Measurements from ENCODE around the gene CAPNS1. TPM values are rescaled to one million over a fixed set of nuclear protein-coding genes. Genes with fewer than 3 reads are reported as not detected.

Gene CAPNS1
- total RNA-seq = 100 to 1,000 TPM; 259 to 374 TPM

- Mint-ChIP-seq H3K4me1 (peaks cover 22% of the 10 kb centered on the region), H3K27me3 (no peaks in the 10 kb centered on the region), H3K36me3 (ENCODE audit: low read depth) (peaks cover 37% of the 10 kb centered on the region), H3K27ac (peak within 1 kb of the TSS; percentile 59), H3K9me3 (no peaks in the 10 kb centered on the region), H3K4me3 (peak within 1 kb of the TSS; percentile 77)
- peak; percentile 77 for ATAC-seq (replicated peaks)
Observed at GRCh38 chr19:36139473-36140303, at the start of gene CAPNS1. TSS of gene CAPNS1 (plus strand) at chr19:36140066. CDS start at chr19:36141012, 946 bp downstream.

DNA sequence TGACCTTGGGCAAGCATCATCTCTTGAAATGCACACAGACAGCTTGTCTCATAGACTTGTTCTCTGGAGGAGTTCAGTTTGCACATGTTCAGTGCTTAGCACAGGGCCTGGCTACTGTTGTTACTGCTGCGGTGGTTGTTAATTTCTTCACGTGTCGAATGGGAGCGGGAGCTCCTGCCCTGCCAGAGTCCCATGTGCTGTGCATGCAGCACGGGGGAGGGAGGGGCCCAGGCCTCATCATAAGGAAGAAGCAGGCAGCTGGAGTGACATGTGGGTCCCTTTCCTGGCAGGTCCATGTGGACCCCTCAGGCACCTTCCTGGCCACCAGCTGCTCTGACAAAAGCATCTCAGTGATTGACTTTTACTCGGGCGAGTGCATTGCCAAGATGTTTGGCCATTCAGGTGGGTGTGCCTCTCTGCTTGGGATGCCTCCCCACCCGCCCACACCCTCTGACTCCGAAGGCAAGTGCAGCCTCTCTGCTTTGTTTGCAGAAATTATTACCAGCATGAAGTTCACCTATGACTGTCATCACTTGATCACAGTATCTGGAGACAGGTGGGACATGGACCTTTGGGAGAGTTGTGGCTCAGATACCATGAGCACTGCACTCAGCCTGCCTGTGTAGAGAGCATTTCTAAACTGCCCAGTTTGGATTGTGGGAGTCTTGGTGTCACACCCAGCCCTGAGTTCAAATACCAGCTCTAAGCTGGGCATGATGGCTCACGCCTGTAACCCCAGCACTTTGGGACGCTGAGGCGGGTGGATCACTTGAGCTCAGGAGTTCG is 48.8 kb upstream of the CAPNS1 start:
- H3K27ac Mint-ChIP-seq = no peak overlapping the region
- H3K4me3 Mint-ChIP-seq = no peak overlapping the region
- no peak for ATAC-seq (replicated peaks)
- H3K9me3 Mint-ChIP-seq = no peaks in the 10 kb centered on the region
- peaks cover 18% of the 10 kb centered on the region for H3K4me1 Mint-ChIP-seq
- H3K36me3 Mint-ChIP-seq (ENCODE audit: low read depth) = peaks cover 46% of the 10 kb centered on the region
- H3K27me3 Mint-ChIP-seq = no peaks in the 10 kb centered on the region

- Mint-ChIP-seq H3K36me3 (ENCODE audit: low read depth) (peaks cover 54% of the 10 kb centered on the region), H3K27ac (peak overlapping the region; percentile 66), H3K27me3 (no peaks in the 10 kb centered on the region), H3K4me3 (peak overlapping the region; percentile 53), H3K4me1 (peaks cover 18% of the 10 kb centered on the region), H3K9me3 (no peaks in the 10 kb centered on the region)
- peak; percentile 6 for ATAC-seq (replicated peaks)
Observed at GRCh38 chr19:36092566-36092965, 47.3 kb upstream of the CAPNS1 start.

DNA sequence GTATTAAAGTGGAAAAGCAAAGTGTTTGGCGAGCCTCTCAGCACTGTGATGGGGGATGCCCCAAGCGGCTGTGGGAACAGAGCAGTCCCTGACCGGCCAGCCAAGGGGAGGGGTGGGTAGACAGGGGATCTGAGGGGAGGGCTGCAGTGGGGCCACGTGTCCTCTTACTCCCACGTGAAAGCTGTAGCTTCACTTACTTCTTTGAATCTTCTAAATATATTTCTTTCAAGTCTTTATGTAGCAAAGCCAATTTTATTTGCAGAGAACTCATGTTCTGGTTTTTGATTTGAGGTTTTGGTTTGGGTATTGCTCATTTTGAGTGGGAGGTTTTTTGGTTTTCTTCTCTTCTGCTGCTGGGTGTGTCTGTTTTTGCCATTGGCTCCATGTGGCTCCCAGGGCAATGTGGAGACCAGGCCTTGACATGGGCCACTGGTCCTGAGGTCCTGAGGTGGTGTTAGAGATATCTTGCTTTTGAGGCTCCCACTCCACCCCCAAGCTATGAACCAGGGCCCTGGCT is 46.7 kb upstream of the CAPNS1 start:
- peaks cover 18% of the 10 kb centered on the region for H3K4me1 Mint-ChIP-seq
- no peaks in the 10 kb centered on the region for H3K27me3 Mint-ChIP-seq
- peaks cover 52% of the 10 kb centered on the region for H3K36me3 Mint-ChIP-seq (ENCODE audit: low read depth)
- H3K27ac Mint-ChIP-seq = peak overlapping the region; percentile 66
- peak; percentile 93 for ATAC-seq (replicated peaks)
- H3K4me3 Mint-ChIP-seq = peak overlapping the region; percentile 53
- H3K9me3 Mint-ChIP-seq = no peaks in the 10 kb centered on the region

GRCh38 chr19:36093687-36094086 is 46.2 kb upstream of the CAPNS1 start:
- Mint-ChIP-seq H3K9me3 (no peaks in the 10 kb centered on the region), H3K4me3 (peak overlapping the region; percentile 53), H3K27me3 (no peaks in the 10 kb centered on the region), H3K27ac (peak overlapping the region; percentile 66), H3K36me3 (ENCODE audit: low read depth) (peaks cover 52% of the 10 kb centered on the region), H3K4me1 (peaks cover 18% of the 10 kb centered on the region)
- no peak for ATAC-seq (replicated peaks)

DNA sequence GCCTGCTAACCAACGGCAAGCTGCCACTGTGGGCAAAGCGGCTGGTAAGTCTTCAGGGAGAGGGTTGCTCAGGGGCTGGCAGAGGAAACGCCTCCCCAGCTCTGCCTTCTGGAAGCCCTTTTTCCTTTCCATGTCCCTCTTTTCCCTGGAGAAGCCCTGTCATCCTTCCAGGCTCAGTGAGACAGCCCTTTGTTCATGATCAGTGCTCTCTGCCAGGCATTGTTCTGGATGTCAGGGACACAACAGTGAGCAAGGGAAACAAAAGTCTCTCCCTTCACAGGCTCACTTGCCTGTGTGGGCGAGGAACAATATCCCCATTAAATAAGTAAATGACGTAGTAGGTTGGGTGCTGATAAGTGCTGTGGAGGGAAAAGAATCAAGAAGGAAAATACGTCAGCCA is 42.8 kb upstream of the CAPNS1 start:
- ATAC-seq (replicated peaks) = no peak
- H3K4me1 Mint-ChIP-seq = peaks cover 13% of the 10 kb centered on the region
- no peaks in the 10 kb centered on the region for H3K27me3 Mint-ChIP-seq
- peaks cover 42% of the 10 kb centered on the region for H3K36me3 Mint-ChIP-seq (ENCODE audit: low read depth)
- H3K4me3 Mint-ChIP-seq = no peak overlapping the region
- no peaks in the 10 kb centered on the region for H3K9me3 Mint-ChIP-seq
- H3K27ac Mint-ChIP-seq = no peak overlapping the region

GRCh38 chr19:36099166-36099785 is 40.6 kb upstream of the CAPNS1 start:
- Mint-ChIP-seq H3K4me1 (no peaks in the 10 kb centered on the region), H3K27ac (no peak overlapping the region), H3K36me3 (ENCODE audit: low read depth) (peaks cover 31% of the 10 kb centered on the region), H3K9me3 (no peaks in the 10 kb centered on the region), H3K27me3 (no peaks in the 10 kb centered on the region), H3K4me3 (no peak overlapping the region)
- no peak for ATAC-seq (replicated peaks)

DNA sequence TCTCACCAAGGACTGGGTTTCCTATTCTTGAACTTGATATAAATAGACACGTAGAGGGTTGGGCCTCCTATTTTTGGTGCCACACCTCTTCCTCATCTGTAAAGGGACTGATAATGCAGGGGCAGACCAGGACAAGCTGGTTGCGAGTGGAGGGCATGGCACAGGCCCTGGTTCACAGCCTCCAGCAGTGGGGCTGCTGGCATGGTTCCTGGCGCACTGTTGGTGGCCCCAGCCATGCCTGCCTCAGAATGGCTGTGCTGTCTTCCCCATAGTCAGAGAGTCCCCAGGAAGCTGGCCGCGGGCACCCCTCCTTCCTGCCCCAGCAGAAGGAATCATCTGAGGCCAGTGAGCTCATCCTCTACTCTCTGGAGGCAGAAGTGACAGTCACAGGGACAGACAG is 39.4 kb upstream of the CAPNS1 start:
- Mint-ChIP-seq H3K9me3 (no peaks in the 10 kb centered on the region), H3K27ac (no peak overlapping the region), H3K36me3 (ENCODE audit: low read depth) (peaks cover 24% of the 10 kb centered on the region), H3K4me1 (no peaks in the 10 kb centered on the region), H3K27me3 (no peaks in the 10 kb centered on the region), H3K4me3 (no peak overlapping the region)
- ATAC-seq (replicated peaks) = no peak

- no peaks in the 10 kb centered on the region for H3K4me1 Mint-ChIP-seq
- no peak for ATAC-seq (replicated peaks)
- no peak overlapping the region for H3K27ac Mint-ChIP-seq
- H3K27me3 Mint-ChIP-seq = no peaks in the 10 kb centered on the region
- H3K36me3 Mint-ChIP-seq (ENCODE audit: low read depth) = peaks cover 21% of the 10 kb centered on the region
- H3K9me3 Mint-ChIP-seq = no peaks in the 10 kb centered on the region
- H3K4me3 Mint-ChIP-seq = no peak overlapping the region
Observed at GRCh38 chr19:36101550-36102327, 38.1 kb upstream of the CAPNS1 start.

- no peaks in the 10 kb centered on the region for H3K9me3 Mint-ChIP-seq
- H3K4me1 Mint-ChIP-seq = no peaks in the 10 kb centered on the region
- peaks cover 13% of the 10 kb centered on the region for H3K36me3 Mint-ChIP-seq (ENCODE audit: low read depth)
- no peaks in the 10 kb centered on the region for H3K27me3 Mint-ChIP-seq
- H3K27ac Mint-ChIP-seq = no peak overlapping the region
- ATAC-seq (replicated peaks) = no peak
- H3K4me3 Mint-ChIP-seq = no peak overlapping the region
Observed at GRCh38 chr19:36103040-36103626, 36.7 kb upstream of the CAPNS1 start.

- no peaks in the 10 kb centered on the region for H3K27me3 Mint-ChIP-seq
- no peak overlapping the region for H3K27ac Mint-ChIP-seq
- no peaks in the 10 kb centered on the region for H3K4me1 Mint-ChIP-seq
- H3K4me3 Mint-ChIP-seq = no peak overlapping the region
- peaks cover 8% of the 10 kb centered on the region for H3K36me3 Mint-ChIP-seq (ENCODE audit: low read depth)
- no peaks in the 10 kb centered on the region for H3K9me3 Mint-ChIP-seq
- no peak for ATAC-seq (replicated peaks)
Observed at GRCh38 chr19:36103842-36104552, 35.9 kb upstream of the CAPNS1 start.

DNA sequence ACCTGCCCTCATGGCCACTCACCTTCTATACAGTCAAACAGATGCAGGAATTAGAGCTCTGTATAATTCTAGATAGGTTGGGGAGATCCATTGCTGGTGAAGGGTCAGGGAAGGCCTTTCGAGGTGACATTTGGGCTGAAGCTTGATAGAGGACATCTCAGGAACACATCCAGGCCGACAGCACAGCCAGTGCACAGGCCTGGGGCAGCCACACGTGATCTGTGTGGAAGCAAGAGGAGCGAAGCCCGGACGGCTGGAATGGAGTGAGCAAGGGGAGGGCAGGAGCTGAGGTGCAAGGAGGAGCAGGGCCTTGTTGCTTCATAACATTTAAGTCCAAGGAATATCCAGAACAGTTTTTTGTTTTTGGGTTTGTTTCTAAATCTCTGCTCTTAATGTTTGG is 33.4 kb upstream of the CAPNS1 start:
- Mint-ChIP-seq H3K4me1 (no peaks in the 10 kb centered on the region), H3K36me3 (ENCODE audit: low read depth) (peaks cover 10% of the 10 kb centered on the region), H3K9me3 (no peaks in the 10 kb centered on the region), H3K4me3 (no peak overlapping the region), H3K27ac (peak overlapping the region; percentile 74), H3K27me3 (no peaks in the 10 kb centered on the region)
- no peak for ATAC-seq (replicated peaks)

- no peak overlapping the region for H3K4me3 Mint-ChIP-seq
- H3K27me3 Mint-ChIP-seq = no peaks in the 10 kb centered on the region
- H3K36me3 Mint-ChIP-seq (ENCODE audit: low read depth) = peaks cover 16% of the 10 kb centered on the region
- H3K27ac Mint-ChIP-seq = peak overlapping the region; percentile 74
- no peak for ATAC-seq (replicated peaks)
- no peaks in the 10 kb centered on the region for H3K9me3 Mint-ChIP-seq
- H3K4me1 Mint-ChIP-seq = no peaks in the 10 kb centered on the region
Observed at GRCh38 chr19:36106991-36107390, 32.9 kb upstream of the CAPNS1 start.

Measured in activated T-helper 17 cell treated with anti-CD3 and anti-CD28 coated beads, Interleukin-2, amount 50 U/mL, for 72 hours (primary cell).